ENCODE results near the gene UBASH3B. TPM values are rescaled to one million over a fixed set of nuclear protein-coding genes. Genes with fewer than 3 reads are reported as not detected.

UBASH3B gene
- total RNA-seq, 2 experiments from 2014 or later: 54.7 to 73.0 TPM

DNA sequence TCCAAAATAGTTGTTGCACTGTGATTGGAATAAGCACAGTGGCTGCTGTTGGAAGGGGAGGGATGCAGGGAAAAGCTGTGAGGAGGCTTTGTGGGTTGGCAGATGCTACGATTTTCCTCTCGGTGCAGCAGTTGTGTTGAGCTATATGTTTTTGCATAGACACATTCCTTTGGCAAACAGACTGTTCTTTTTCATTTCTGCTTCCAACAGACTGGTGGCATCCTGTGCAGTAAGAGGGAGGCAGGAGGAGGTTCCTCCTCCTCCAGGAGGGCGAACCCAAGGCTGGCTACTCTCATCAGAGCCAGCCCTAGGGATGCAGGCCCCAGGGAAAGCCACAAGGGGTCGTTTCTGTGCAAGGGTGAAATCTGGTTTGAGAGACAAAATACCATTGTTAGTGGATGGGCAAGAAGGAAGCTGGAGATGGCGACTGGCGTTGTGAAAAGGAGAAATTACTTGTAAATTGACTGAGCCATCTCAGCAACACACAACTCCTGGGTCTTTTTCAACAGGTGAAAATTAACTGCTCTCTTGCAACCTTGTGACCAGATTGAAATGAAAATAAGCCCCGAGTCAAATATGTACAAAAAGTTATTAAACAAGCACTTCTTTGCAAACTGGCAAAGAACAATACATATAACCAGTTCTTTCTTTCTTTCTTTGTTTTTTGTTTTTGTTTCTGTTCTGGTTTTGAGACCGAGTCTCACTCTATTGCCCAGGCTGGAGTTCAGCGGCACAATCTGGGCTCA, 26.5 kb upstream of the UBASH3B start:
- BruUV-seq (replicated peaks): no TSS peak
- H3K4me1 ChIP-seq (ENCODE audit: insufficient read depth, low read length, poor library complexity, severe bottlenecking): peaks cover 10% of the 10 kb centered on the region
- no peaks in the 10 kb centered on the region for H3K9me2 ChIP-seq (ENCODE audit: insufficient read depth, low read length)
- H2AFZ ChIP-seq (ENCODE audit: low read length): peak overlapping the region; percentile 98
- H3K4me3 ChIP-seq (ENCODE audit: low read depth, low read length, poor library complexity, severe bottlenecking): no peak overlapping the region
- H4K20me1 ChIP-seq (ENCODE audit: insufficient read depth, low read length): no peaks in the 10 kb centered on the region
- no peaks in the 10 kb centered on the region for H3K36me3 ChIP-seq (ENCODE audit: insufficient read depth, low read length)
- H3K9me3 ChIP-seq (ENCODE audit: low read length): no peaks in the 10 kb centered on the region
- ChIA-PET CTCF (ENCODE audit: unreplicated experiment) (interaction anchor here (0.6 to 3.1 kb wide), 5 partner anchors 114 to 224 kb away, joined by 3 to 16 read pairs (median 10); no protein-coding TSS in a partner anchor), POLR2A (interaction anchor here (0.6 to 2.4 kb wide), 7 partner anchors 16 to 228 kb away, joined by 3 to 7 read pairs (median 5); no protein-coding TSS in a partner anchor)
- H3K4me2 ChIP-seq (ENCODE audit: low read length): peak overlapping the region; percentile 43
- DNase-seq (ENCODE audit: low spot score): peak; percentile 85
- intact Hi-C loops (cut with micrococcal nuclease; ENCODE audit: unreplicated experiment): loop anchor here (1.0 kb wide), 3 partner anchors 49 to 225 kb away; no protein-coding TSS in a partner anchor
- H3K79me2 ChIP-seq (ENCODE audit: insufficient read depth, low read depth, low read length): no peaks in the 10 kb centered on the region
- TF ChIP-seq, protein P1, sequence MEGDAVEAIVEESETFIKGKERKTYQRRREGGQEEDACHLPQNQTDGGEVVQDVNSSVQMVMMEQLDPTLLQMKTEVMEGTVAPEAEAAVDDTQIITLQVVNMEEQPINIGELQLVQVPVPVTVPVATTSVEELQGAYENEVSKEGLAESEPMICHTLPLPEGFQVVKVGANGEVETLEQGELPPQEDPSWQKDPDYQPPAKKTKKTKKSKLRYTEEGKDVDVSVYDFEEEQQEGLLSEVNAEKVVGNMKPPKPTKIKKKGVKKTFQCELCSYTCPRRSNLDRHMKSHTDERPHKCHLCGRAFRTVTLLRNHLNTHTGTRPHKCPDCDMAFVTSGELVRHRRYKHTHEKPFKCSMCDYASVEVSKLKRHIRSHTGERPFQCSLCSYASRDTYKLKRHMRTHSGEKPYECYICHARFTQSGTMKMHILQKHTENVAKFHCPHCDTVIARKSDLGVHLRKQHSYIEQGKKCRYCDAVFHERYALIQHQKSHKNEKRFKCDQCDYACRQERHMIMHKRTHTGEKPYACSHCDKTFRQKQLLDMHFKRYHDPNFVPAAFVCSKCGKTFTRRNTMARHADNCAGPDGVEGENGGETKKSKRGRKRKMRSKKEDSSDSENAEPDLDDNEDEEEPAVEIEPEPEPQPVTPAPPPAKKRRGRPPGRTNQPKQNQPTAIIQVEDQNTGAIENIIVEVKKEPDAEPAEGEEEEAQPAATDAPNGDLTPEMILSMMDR (conservative IDR thresholded peaks at IDR 0.05; ENCODE audit: low read length): peak; percentile 94
- TF ChIP-seq EZH2phosphoT487 (IDR thresholded peaks at IDR 0.05; ENCODE audit: borderline replicate concordance, low read depth, low read length): no peak
- no peak overlapping the region for H3K27ac ChIP-seq (ENCODE audit: low read depth, low read length, poor library complexity, severe bottlenecking)

DNA sequence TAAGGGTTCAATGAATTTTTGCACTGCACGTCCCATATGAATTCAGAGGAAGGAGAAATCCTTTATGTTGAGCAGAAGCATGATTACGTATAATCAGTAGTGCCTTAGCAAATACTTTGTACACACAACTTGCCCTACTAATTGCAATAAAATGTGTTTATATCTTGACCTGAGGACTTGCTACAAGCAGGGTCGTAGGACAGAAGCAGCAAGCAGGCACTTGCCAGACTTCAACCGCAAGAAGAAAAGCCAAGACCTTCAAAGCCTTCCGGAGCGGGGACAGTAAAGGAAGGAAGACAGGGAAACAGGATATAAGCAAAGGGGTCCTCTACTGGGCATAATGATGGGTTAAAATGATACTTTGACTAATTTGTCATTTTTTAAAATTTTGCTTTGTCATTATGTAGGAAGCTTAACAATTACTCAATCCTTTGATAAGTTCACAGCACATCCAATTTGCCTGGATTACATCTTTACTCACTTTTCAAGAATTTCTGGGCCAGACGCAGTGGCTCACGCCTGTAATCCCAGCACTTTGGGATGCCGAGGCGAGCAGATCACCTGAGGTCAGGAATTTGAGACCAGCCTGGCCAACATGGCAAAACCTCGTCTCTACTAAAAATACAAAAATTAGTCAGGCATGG, 23.2 kb upstream of the UBASH3B start:
- CTCF ChIA-PET (ENCODE audit: unreplicated experiment): interaction anchor here (0.6 to 3.9 kb wide), 7 partner anchors 15 to 221 kb away, joined by 3 to 32 read pairs (median 4); no protein-coding TSS in a partner anchor
- Histone ChIP-seq H3K36me3 (ENCODE audit: insufficient read depth, low read length) (no peaks in the 10 kb centered on the region), H3K4me2 (ENCODE audit: low read length) (no peak overlapping the region), H4K20me1 (ENCODE audit: insufficient read depth, low read length) (no peaks in the 10 kb centered on the region), H3K4me3 (ENCODE audit: low read depth, low read length, poor library complexity, severe bottlenecking) (no peak overlapping the region), H3K27ac (ENCODE audit: low read depth, low read length, poor library complexity, severe bottlenecking) (no peak overlapping the region), H3K9me3 (ENCODE audit: low read length) (no peaks in the 10 kb centered on the region), H3K4me1 (ENCODE audit: insufficient read depth, low read length, poor library complexity, severe bottlenecking) (peaks cover 24% of the 10 kb centered on the region), H3K9me2 (ENCODE audit: insufficient read depth, low read length) (no peaks in the 10 kb centered on the region), H2AFZ (ENCODE audit: low read length) (no peak overlapping the region), H3K79me2 (ENCODE audit: insufficient read depth, low read depth, low read length) (no peaks in the 10 kb centered on the region)
- DNase-seq (ENCODE audit: low spot score): no peak
- POLR2A ChIA-PET: interaction anchor here (0.6 kb wide), 1 partner anchor 9 kb away, joined by 3 read pairs; no protein-coding TSS in a partner anchor
- no TSS peak for BruUV-seq (replicated peaks)
- intact Hi-C loops (cut with micrococcal nuclease; ENCODE audit: unreplicated experiment): loop anchor here (2.0 to 5.0 kb wide), 2 partner anchors 64 to 390 kb away; no protein-coding TSS in a partner anchor
- TF ChIP-seq, protein P1 (conservative IDR thresholded peaks at IDR 0.05; ENCODE audit: low read length): no peak
- TF ChIP-seq EZH2phosphoT487 (IDR thresholded peaks at IDR 0.05; ENCODE audit: borderline replicate concordance, low read depth, low read length): no peak

Measured in OCI-LY7 (cell line).